Measurements from ENCODE around the gene ELL2.

ELL2 gene

GRCh38 chr5:95983080-95983479 lies 21.4 kb upstream of the ELL2 start:
- DNase-seq (ENCODE audit: low read depth in 2 of 2), result no peak

DNA sequence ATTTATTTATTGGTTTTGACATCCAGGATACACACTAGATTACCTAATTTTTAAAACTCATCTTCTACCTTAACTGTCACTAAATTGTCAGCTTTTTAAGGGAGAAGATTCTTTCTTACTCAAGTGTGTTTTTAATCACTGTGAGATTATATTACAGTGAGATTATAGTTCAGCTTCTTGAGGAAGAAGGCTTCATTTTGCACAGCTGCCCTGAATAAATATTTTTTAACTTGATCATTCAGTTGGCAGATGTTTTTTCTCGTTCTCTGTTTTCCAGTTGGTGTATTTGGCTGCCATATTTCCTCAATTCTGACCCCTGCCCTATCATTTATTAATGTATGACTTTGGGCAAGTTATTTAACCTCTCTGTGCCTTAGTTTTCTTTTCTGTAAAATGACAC lies 15.0 kb upstream of the ELL2 start:
- no peak for DNase-seq (ENCODE audit: low read depth in 2 of 2)

DNA sequence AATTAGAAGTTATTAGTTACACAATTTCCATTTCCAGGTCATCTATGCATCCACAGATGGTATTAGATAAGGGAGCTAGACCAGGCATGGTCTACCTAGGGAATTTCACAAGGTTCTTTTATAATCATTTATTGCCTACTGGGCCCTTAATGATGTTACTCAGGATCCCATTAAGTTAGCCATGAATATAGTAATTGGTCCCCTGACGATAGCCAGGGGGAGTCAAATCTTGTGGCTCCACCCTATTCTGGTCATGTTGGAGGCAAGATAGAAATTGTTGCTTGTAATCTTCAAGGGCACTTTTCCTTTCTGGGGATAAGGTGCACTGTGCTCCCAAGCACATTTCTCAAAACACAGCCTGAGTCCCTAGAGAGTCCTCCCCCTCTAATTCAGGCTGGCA lies 14.1 kb upstream of the ELL2 start:
- no peak for DNase-seq (ENCODE audit: low read depth in 2 of 2)

- no peak for DNase-seq (ENCODE audit: low read depth in 2 of 2)
These were observed 12.2 kb upstream of the ELL2 start for GRCh38 chr5:95973793-95974325.

DNA sequence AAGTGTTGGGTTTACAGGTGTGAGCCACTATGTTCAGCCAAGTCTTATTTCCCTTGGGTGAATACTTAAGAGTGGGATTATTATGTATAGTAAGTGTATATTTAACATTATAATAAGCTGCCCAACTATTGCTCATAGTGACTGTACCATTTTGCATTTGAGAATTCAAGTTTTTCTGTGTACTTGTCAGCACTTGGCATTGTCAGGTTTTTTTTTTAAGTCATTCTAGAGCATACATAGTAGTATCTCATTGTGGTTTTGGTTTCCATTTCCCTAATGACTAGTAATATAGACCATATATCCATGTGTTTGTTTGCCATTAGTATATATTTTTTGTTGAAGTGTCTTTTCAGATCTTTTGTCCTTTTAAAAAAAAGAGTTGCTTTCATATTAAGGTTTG lies 10.5 kb upstream of the ELL2 start:
- no peak for DNase-seq (ENCODE audit: low read depth in 2 of 2)

- no peak for DNase-seq (ENCODE audit: low read depth in 2 of 2)
These were observed 8.7 kb upstream of the ELL2 start for GRCh38 chr5:95970359-95970704.

DNA sequence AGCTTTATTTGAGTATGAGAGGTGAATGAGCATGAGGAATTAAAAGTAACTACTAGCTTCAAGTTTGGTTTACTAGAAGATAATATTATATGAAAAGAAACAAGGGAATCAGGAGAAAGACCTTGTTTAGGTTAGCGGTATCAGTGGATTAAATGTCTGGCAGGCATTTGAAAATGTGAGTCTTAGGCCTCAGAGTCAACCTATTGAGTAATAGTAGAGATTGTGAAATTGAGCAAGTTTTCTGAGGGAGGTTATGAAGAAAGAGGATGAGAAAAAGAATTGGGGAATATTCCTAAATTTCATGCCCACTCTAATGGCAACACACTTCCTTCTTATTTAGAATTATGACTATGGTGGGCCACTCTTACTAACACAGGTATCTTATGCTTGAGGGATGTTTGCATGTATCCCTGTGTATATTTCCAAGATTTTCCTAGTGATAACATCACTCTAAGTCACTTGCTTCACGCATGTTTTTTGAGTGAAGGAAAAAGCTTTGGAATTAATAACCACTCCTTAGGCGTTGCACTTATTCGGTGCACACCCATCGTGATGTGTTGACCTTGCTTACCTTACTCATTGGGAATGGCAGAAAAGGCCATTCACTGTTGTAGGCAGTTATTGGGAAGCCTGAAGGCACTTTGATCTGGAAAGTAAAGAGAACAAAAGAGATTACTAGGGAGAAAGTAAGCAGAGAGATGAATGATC lies 8.2 kb upstream of the ELL2 start:
- no peak for DNase-seq (ENCODE audit: low read depth in 2 of 2)

DNA sequence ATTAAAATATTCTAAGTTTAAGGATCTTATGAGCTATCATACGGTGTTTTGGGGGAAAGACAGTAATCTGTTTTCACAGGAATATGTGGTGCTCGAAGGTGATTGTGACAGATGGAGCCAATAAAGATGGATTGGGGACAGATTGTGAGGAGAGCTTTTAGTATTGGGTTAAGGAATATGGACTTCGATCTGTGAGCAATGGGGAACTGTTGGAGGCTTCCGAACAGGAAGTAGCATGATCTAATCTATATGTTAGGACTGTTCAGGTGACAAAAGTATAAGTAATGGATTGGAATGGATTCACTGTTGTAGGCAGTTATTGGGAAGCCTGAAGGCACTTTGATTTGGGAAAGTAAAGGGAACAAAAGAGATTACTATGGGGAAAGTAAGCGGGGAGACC lies 7.4 kb upstream of the ELL2 start:
- no peak for DNase-seq (ENCODE audit: low read depth in 2 of 2)

DNA sequence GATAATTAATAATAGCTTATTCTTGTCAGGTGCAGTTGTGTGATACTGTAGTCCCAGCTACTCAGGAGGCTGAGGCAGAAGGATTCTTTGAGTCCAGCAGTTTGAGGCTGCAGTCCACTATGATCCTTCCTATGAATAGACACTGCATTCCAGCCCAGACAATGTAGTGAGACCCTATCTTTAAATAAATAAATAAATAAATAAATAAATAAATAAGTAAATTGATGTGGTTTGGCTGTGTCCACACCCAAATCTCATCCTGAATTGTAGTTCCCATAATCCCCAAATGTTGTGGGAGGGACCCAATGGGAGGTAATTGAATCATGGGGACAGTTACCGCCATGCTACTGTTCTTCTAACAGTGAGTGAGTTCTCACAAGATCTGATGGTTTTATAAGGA lies 5.6 kb upstream of the ELL2 start:
- DNase-seq (ENCODE audit: low read depth in 2 of 2), result no peak

DNA sequence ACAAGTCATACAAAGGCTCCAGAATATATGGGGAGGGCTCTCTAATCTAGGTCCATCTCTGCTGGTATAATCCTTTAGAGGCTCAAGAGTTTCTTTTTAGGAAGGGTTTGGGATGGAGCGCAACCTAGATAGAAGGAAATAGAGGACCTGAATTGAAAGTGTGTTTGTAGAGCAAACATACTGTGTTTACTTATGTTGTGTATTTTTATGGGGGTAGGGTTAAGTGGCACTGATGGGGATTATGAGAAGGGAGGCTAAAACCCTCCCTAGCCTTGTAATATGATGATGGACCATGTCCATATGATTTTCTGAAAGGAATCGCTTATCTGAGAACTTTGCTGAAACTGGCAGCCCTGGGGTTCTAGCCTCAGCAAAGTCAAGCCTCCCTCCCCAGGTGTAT lies 4.4 kb upstream of the ELL2 start:
- DNase-seq (ENCODE audit: low read depth in 2 of 2), result no peak

GRCh38 chr5:95963650-95964410 lies 2.2 kb upstream of the ELL2 start:
- no peak for DNase-seq (ENCODE audit: low read depth in 2 of 2)

DNA sequence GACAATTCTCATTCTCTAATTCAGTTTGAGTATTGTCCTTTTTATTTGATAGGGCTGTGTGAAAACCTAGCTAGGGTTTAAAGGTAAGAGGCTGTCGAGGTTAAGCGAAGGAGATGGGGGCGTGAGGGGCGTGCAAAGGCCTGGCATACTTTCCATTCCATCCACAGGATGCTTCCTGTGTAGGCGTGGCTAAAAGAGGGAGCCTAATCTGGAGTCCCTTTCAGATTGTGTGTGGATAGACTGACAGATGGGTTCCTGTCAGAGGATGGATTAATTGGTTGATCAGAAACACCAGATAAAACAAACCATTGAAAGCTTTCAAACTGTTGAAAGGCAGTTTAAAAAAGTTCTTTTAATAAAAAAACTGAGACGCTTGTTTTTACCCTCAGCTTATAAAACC lies 1.1 kb upstream of the ELL2 start:
- DNase-seq (ENCODE audit: low read depth in 2 of 2), result no peak

DNA sequence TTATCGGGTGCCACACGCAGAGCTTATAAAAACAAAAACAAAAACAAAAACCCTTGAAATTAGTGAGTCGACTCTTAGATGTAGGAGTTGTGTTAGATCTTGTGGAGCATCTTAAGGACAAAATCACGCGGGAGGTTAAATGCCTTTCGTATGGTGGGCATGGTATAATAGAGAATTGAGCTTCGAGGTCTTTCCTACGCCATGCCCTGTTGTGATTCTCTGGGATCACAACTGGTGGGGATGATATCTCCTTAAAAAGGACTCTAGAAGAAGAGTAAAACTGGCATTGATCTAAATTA lies 773 bp upstream of the ELL2 start:
- no peak for DNase-seq (ENCODE audit: low read depth in 2 of 2)

DNA sequence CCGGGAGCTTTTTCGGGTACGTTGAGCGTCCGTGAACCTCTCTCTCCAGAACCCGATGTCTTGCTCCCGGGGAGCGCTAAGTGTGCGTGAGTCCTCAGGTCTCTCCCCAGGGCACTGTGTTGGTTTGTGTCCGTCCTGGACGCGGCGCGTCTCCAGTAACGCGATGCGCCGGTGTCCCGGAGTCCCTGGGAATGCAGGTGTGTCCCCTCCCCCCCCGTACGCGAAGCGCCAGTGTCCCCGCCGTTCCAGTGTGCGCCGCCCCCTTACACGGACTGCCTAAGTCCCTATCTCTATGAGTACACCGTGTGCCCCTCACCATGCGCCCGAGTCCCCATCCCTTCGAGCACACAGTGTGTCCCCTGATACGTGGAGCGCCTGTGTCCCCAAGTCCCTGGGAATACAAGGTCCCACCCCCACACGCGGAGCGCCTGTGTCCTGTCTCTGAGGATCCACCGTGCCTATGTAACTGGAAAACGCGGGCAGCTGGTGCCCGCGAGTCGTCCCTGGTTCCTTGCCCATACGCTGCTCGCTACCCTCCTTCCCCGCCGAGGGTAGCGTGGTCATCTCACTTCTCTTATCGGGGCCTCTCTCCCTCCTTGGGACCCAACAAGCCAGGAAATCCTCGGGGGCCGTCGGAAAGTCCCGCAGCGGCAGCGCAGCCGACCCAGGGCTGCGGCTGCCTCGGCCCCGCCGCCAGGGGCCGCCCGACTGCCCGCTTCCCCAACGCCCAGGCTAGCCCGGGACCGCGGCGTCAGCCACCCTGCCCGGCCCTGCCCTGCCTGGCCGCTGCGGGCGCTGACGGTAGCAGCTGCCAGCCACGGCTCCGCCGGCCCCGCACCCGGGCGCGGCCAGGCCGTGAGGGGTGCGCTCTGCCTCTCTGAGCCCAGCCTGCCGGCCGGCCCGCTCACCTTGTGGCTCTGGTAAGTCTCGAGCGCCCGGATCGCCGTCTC lies 709 bp downstream of the ELL2 start:
- peak; percentile 65 to 71 for DNase-seq (ENCODE audit: low read depth in 2 of 2)

GRCh38 chr5:95959888-95960666 lies 1.6 kb downstream of the ELL2 start:
- no peak for DNase-seq (ENCODE audit: low read depth in 2 of 2)

DNA sequence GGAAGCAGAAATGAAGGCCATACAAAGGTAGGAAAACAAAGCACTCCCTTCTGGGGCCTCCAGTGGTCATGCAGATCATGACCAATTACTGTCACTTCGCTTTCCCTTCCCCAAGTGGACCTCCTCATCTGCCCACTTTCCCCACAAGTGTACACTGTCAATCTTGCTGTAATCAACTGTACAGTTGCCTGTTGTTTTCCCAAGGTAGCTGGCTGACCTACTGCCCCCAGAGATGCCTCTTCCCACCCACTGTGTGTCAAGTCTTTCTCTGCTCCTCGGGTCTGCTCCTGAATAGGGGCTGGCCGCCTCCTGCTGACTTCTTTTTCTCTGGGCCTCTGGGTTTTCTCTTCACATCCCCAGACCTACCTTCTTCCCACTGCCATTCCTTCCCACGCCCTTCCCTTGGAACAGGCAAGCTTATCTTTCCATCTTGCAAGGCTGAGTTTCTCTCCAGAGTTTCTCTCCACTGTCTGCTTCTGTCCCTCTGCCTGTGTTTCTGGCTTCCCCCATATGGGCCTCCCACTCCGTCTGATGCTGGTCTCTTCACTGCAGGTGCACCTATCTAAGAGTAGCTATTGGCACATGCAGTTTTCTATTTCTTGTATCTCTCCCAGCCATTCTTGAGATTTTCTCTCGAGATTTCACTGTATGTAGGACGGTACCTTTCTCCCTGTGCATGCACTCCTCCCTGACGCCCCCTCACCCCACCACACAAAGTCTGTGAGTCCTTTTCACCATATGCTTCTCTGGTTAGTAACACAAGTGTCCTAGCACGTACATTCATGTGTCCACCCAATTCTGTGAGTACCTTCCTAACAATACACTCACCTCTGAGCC lies 2.4 kb downstream of the ELL2 start:
- DNase-seq (ENCODE audit: low read depth in 2 of 2), result no peak

DNA sequence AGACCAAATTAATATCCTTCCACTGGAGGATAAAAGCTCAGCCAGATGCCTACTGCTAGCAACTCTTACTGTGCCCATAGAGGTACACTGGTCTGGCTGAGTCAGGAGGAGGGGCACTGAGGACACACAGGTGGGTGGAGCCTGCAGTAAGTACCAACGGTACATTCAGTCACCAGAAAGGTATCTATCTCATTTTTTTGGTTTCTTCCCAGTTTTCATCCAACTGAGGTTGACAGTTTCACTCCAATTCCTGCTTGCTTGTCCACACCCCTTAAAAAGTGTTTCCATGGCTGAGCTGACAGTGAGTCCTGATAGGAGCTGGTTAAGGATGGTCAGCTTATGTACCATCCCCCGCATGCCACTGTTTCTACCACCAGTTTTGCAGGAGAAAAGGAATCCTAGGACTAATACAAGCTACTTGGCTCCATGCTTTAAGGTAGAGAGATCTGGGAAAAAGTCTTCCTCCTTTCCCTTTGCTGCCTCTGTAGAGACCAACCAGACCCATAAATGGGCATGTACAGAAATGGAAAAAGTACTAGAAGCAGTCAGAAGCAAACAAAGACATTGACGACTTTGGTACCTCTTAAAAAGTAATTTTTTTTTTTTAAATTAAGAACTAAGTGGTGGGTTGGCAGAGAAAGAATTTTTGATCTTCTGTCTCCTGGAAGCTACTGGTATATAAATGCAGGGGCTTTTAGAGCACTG lies 3.2 kb downstream of the ELL2 start:
- no peak for DNase-seq (ENCODE audit: low read depth in 2 of 2)

DNA sequence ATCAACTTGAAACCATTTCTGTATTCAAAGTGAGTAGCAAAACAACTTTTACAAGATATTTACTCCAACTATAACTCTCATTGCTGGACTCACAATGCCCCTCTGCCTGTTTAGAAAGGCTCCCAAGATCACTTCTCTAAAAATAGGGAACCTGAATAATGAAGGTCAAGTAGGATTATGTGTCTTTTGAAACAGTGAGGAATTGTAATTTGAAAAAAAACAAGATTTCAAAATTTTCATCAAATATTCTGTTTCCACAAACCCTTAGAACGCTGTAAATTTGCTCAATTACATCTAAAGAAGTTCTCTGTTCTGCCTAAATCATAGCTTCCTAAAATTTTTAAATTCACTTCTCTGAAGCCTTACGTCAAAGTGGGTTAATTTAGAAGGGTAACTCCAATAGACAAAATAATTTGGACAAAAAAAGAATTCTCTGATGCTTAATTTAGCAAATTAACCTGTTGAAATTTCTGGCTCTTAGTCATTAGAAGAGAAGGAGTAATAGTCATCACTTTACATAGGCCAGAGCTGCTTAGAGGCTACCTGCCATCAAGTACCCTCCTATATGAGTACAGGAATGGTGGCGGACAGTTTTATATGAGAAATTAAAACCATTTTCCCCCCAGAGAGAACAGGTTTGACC lies 4.0 kb downstream of the ELL2 start:
- DNase-seq (ENCODE audit: low read depth in 2 of 2), result no peak

- DNase-seq (ENCODE audit: low read depth in 2 of 2), result no peak
These were observed 4.8 kb downstream of the ELL2 start for GRCh38 chr5:95956900-95957293.
